Pancreas (tissue), 10 donors: ENCODE measurements around the gene UBE2J2. TPM values are rescaled to one million over a fixed set of nuclear protein-coding genes. Genes with fewer than 3 reads are reported as not detected.

Experiments
- ATAC-seq, 4 donors: fragments of 200-7000 bp; cut with Tn5 transposase; one replicate each; pipeline versions ENCODE4 v1.8.0 to v1.9.1; 2020; ENCODE audit warnings: mild to moderate bottlenecking in 4 of 4, moderate library complexity in 4 of 4
- DNase-seq, 6 donors: peaks; one replicate each; pipeline ENCODE4 v3.0.0-alpha.2; 2020
- FAIRE-seq: peaks from 2 replicates; lab custom pipeline; 2012; peaks lifted over from hg19 to GRCh38; lab: Jason Lieb, UNC
- H3K27ac ChIP-seq, 4 donors: fragments of 200-600 bp; sonication (generic); 1 replicate in 3 of 4; 2 replicates in 1 of 4; pipeline versions ENCODE4 v1.5.0 to v1.8.0; 2020
- H3K27me3 ChIP-seq, 4 donors: fragments of 200-600 bp; one replicate each; pipeline ENCODE4 v1.8.0; 2021
- H3K36me3 ChIP-seq, 3 donors: fragments of 200-600 bp; sonication (generic) in 1 of 3; one replicate each; pipeline versions ENCODE4 v1.5.0 to v1.8.0; 2020 to 2021
- H3K4me1 ChIP-seq, 3 donors: fragments of 200-600 bp; one replicate each; pipeline ENCODE4 v1.8.0; 2021
- H3K4me3 ChIP-seq, 4 donors: fragments of 200-600 bp; sonication (generic) in 2 of 4; one replicate each; pipeline versions ENCODE4 v1.5.0 to v1.8.0; 2020 to 2021
- H3K9me3 ChIP-seq, 4 donors: fragments of 200-600 bp; one replicate each; pipeline ENCODE4 v1.8.0; 2021
- CTCF ChIP-seq, 4 donors: fragments of 200-600 bp; sonication (generic) in 3 of 4; IDR thresholded peaks; one replicate each; pipeline versions ENCODE4 v1.5.0 to v1.8.0; 2021; ENCODE audit warnings: antibody characterized with exemption in 4 of 4
- WGBS, 2 donors: extraction: QIAGEN DNeasy Blood & Tissue Kit; methylation state at CpG; one replicate each; pipeline ENCODE4 v1.1.7; 2013; 5-methylcytosine and 5-hydroxymethylcytosine counted together
- intact Hi-C, 3 donors: fragments of 100-400 bp; cut with DNase I; formaldehyde crosslinking; loops; one replicate each; pipeline versions ENCODE4 v1.11.1 to v1.14.2; 2022
- polyA plus RNA-seq, 2 donors: library from polyadenylated mRNA; stranded (reverse); fragments of 200-250 nt; gene quantifications; one replicate each; pipeline ENCODE4 v1.2.3, GENCODE V29; 2013
- total RNA-seq, 6 donors: library from RNA; stranded (reverse); fragmentation: NEBNext Ultra II Directional in 4 of 6; extraction: Animal tissue kit (Norgen Biotek cat#: 25700) in 4 of 6; gene quantifications; one replicate each; pipeline versions ENCODE4 v1.2.1 to v1.2.4, GENCODE V29; 2021 to 2023
- donor health status: healthy with polysubstance abuse.
- donor health status: DM: no; HTN: no; CAD: no; lungs with moderate emphysema.
- donor health status: DM: no; HTN: no; CAD: no.
- donor health status: control.
- donor health status: control.
- donor health status: Bipolar disorder and iron deficiency.
- donor health status: DM: yes; HTN: yes; CAD: no.
- donor health status: DM: no; HTN: no; CAD: no.
- donor health status: DM: no; HTN: no; CAD: no.
- donor health status: DM: yes; HTN: yes; CAD: no.

The UBE2J2 gene
- total and polyA plus RNA-seq, 8 donors: 20.8 to 44.5 (median 22.7) TPM

- Histone ChIP-seq H3K27me3 (no peaks in the 10 kb centered on the region), H3K27ac (peak within 1 kb of the TSS; percentile 64 to 82 (median 80)), H3K9me3 (no peaks in the 10 kb centered on the region), H3K4me1 (peaks cover 0 to 22% (median 9%) of the 10 kb centered on the region in 3 donors), H3K4me3 (peak within 1 kb of the TSS; percentile 91 to 100 (median 98)), H3K36me3 (peaks cover 0 to 11% (median 2%) of the 10 kb centered on the region in 3 donors)
- ATAC-seq (peak; percentile 97 to 98 (median 97)), DNase-seq (peak; percentile 96 to 99 (median 98)), FAIRE-seq (no peak)
- intact Hi-C loops: no loop called here
- 0% methylated on average over 82 to 99 of the region's 99 CpGs for WGBS, 2 donors
- no peak for TF ChIP-seq CTCF (IDR thresholded peaks at IDR 0.05)
Observed at GRCh38 chr1:1231400-1232207, 42.0 kb downstream of the UBE2J2 start, which contains the start of gene SDF4. Gene SDF4, minus strand, starts transcription at chr1:1232001. Its CDS starts 3,229 bp downstream, at chr1:1228772.

- 7 to 11% methylated on average over 24 of the region's 24 CpGs for WGBS, 2 donors
- no peaks in the 10 kb centered on the region for H3K27me3 ChIP-seq
- peak overlapping the region; percentile 91 to 100 (median 98) for H3K4me3 ChIP-seq
- peaks cover 0 to 22% (median 9%) of the 10 kb centered on the region in 3 donors for H3K4me1 ChIP-seq
- no peaks in the 10 kb centered on the region for H3K9me3 ChIP-seq
- TF ChIP-seq CTCF (IDR thresholded peaks at IDR 0.05): no peak
- peak in 3 of 4 donors; percentile 2 to 4 (median 3) for ATAC-seq
- H3K27ac ChIP-seq: peak overlapping the region in 3 of 4 donors; percentile 64 to 80 (median 80)
- intact Hi-C loops: no loop called here
- no peak for DNase-seq
- peaks cover 0 to 11% (median 2%) of the 10 kb centered on the region in 3 donors for H3K36me3 ChIP-seq
- FAIRE-seq: no peak
Observed at GRCh38 chr1:1230656-1231399, 42.8 kb downstream of the UBE2J2 start.

- FAIRE-seq (no peak), DNase-seq (no peak), ATAC-seq (no peak)
- WGBS, 2 donors: 67 to 78% methylated on average over 19 of the region's 19 CpGs
- Histone ChIP-seq H3K27me3 (no peaks in the 10 kb centered on the region), H3K4me3 (peak overlapping the region in 2 of 4 donors; percentile 98 to 99), H3K4me1 (peaks cover 0 to 22% (median 9%) of the 10 kb centered on the region in 3 donors), H3K9me3 (no peaks in the 10 kb centered on the region), H3K27ac (no peak overlapping the region), H3K36me3 (peaks cover 2 to 11% (median 2%) of the 10 kb centered on the region in 3 donors)
- no peak for TF ChIP-seq CTCF (IDR thresholded peaks at IDR 0.05)
- intact Hi-C loops: no loop called here
Observed at GRCh38 chr1:1229770-1230169, 43.9 kb downstream of the UBE2J2 start.

GRCh38 chr1:1228596-1229321 lies 44.9 kb downstream of the UBE2J2 start:
- Histone ChIP-seq H3K4me1 (peaks cover 0 to 22% (median 9%) of the 10 kb centered on the region in 3 donors), H3K4me3 (no peak overlapping the region), H3K27me3 (no peaks in the 10 kb centered on the region), H3K27ac (no peak overlapping the region), H3K9me3 (no peaks in the 10 kb centered on the region), H3K36me3 (peaks cover 2 to 11% (median 2%) of the 10 kb centered on the region in 3 donors)
- TF ChIP-seq CTCF (IDR thresholded peaks at IDR 0.05): no peak
- 88 to 90% methylated on average over 28 of the region's 28 CpGs for WGBS, 2 donors
- FAIRE-seq (no peak), ATAC-seq (no peak), DNase-seq (no peak)
- intact Hi-C loops: no loop called here
